ENCODE measurements around the gene MAMSTR. TPM values are rescaled to one million over a fixed set of nuclear protein-coding genes. Genes with fewer than 3 reads are reported as not detected.

MAMSTR gene
- total RNA-seq, 1 experiment from 2014 or later: 1.6 TPM

DNA sequence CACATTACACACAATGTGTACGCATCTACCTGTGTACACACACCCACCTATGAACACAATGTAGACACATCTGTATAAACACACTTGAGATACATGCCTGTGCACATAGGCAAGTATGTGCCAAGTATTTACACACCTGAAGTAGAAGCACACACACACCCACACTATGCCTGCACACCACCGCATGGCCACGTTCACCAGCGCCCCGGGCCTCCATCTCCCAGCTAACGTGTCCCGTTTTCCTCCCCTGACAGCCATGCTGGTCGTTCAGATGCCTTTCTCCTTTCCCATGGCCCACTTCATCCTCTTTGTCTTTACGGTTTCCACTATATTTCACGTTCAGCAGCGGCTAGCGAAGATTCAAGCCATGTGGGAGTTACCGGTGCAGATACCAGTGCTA, 16.8 kb downstream of the MAMSTR start:
- H3T11ph ChIP-seq (ENCODE audit: low read length): no peak overlapping the region
- H2AFZ ChIP-seq (ENCODE audit: low read length): no peak overlapping the region
- H2BK20ac ChIP-seq (ENCODE audit: low read depth, low read length, poor library complexity, severe bottlenecking): no peak overlapping the region
- H3K23ac ChIP-seq (ENCODE audit: insufficient read length, low read depth, low read length): no peak overlapping the region
- H3K27ac ChIP-seq (ENCODE audit: insufficient read length, low read depth, low read length): no peak overlapping the region
- no peak overlapping the region for H2BK5ac ChIP-seq (ENCODE audit: insufficient read length, low read length)
- no peaks in the 10 kb centered on the region for H3K23me2 ChIP-seq (ENCODE audit: insufficient read length, low read depth, low read length, poor library complexity, severe bottlenecking)
- H2BK15ac ChIP-seq (ENCODE audit: low read depth, low read length): no peak overlapping the region
- no peak overlapping the region for H3K18ac ChIP-seq (ENCODE audit: insufficient read length, low read depth, low read length)
- no peak overlapping the region for H3K4me2 ChIP-seq (ENCODE audit: insufficient read depth, insufficient read length, low read length)
- no peak overlapping the region for H3K4ac ChIP-seq (ENCODE audit: low read depth, low read length)
- H4K5ac ChIP-seq (ENCODE audit: insufficient read length, low read depth, low read length): no peak overlapping the region
- Mint-ChIP-seq H3K4me1 (peaks cover 0 to 7% of the 10 kb centered on the region in 2 experiments; a peak in 3 of 4 replicates), H3K27ac (no peak overlapping the region), H3K27me3 (ENCODE audit: low read depth) (no peaks in the 10 kb centered on the region), H3K4me3 (no peak overlapping the region; a peak in 1 of 5 replicates), H3K36me3 (ENCODE audit: insufficient read depth in 1 of 3, low read depth in 3 of 3) (peaks cover 24 to 37% (median 33%) of the 10 kb centered on the region in 3 experiments), H3K9me3 (peaks cover 2 to 4% of the 10 kb centered on the region in 2 experiments; a peak in 3 of 5 replicates)
- no peaks in the 10 kb centered on the region for H3K9me3 ChIP-seq (ENCODE audit: control insufficient read depth, low read depth, low read length)
- H2BK12ac ChIP-seq (ENCODE audit: insufficient read length, low read depth, low read length): no peak overlapping the region
- no peak for DNase-seq
- H3K14ac ChIP-seq (ENCODE audit: insufficient read depth, low read length): no peak overlapping the region
- H2AK5ac ChIP-seq (ENCODE audit: insufficient read length, low read length): no peak overlapping the region
- no peak overlapping the region for H3K56ac ChIP-seq (ENCODE audit: insufficient read length, low read depth, low read length)
- no peaks in the 10 kb centered on the region for H3K4me1 ChIP-seq (ENCODE audit: insufficient read depth, low read length)
- no peaks in the 10 kb centered on the region for H4K20me1 ChIP-seq (ENCODE audit: control insufficient read depth, insufficient read depth, insufficient read length)
- H4K8ac ChIP-seq (replicated peaks; ENCODE audit: insufficient read length, low read depth, low read length): no peak overlapping the region
- no peak overlapping the region for H4K91ac ChIP-seq (ENCODE audit: insufficient read length, low read depth, low read length)
- WGBS (ENCODE audit: extremely low coverage, insufficient read length, low lambda C conversion rate): no CpG with 5 or more reads among the region's 13 CpGs
- H2BK120ac ChIP-seq (ENCODE audit: low read depth, low read length, poor library complexity, severe bottlenecking): no peak overlapping the region
- H3K79me1 ChIP-seq (ENCODE audit: insufficient read depth, low read depth, low read length, poor library complexity, severe bottlenecking): no peaks in the 10 kb centered on the region
- no peak for TF ChIP-seq CTCF (conservative IDR thresholded peaks at IDR 0.05)
- no peaks in the 10 kb centered on the region for H3K79me2 ChIP-seq (ENCODE audit: insufficient read depth, low read length)
- no peaks in the 10 kb centered on the region for H3K27me3 ChIP-seq (ENCODE audit: insufficient read depth, low read length)
- no peak overlapping the region for H3K9ac ChIP-seq (ENCODE audit: extremely low read depth, insufficient read length, low read length)

Measured in H9 (cell line).